HEK293T (cell line): ENCODE results near the gene COG4.

ENCODE experiments used
- CTCF ChIA-PET: fragments of 350-600 bp; formaldehyde crosslinking; extraction: SDS; loops from one replicate; lab custom pipeline; 2021; ENCODE audit warnings: antibody characterized with exemption, inconsistent platforms; lab: Yijun Ruan, JAX
- POLR2A ChIA-PET: fragments of 350-600 bp; formaldehyde crosslinking; extraction: SDS; loops from one replicate; lab custom pipeline; 2020; ENCODE audit warnings: antibody characterized with exemption, inconsistent platforms; lab: Yijun Ruan, JAX
- DNase-seq: peaks from one replicate; pipeline ENCODE4 v3.0.0; 2012; ENCODE audit warnings: mixed read lengths; ENCODE audit errors: extremely low spot score
- ARNT ChIP-seq: fragments of 450-650 bp; IDR thresholded peaks from 2 replicates; pipeline ENCODE4 v1.6.1; 2017; ENCODE audit warnings: mild to moderate bottlenecking
- BHLHE40 ChIP-seq: fragments of 450-650 bp; IDR thresholded peaks from 2 replicates; pipeline ENCODE4 v1.6.1; 2016; ENCODE audit warnings: mild to moderate bottlenecking, moderate library complexity, borderline replicate concordance
- CTBP1 ChIP-seq: fragments of 450-650 bp; IDR thresholded peaks from 2 replicates; pipeline ENCODE4 v1.6.1; 2016; ENCODE audit warnings: borderline replicate concordance
- ELF4 ChIP-seq: fragments of 450-650 bp; IDR thresholded peaks from 2 replicates; pipeline ENCODE4 v1.6.1; 2017; ENCODE audit warnings: antibody characterized with exemption
- FOXA1 ChIP-seq: fragments of 450-650 bp; IDR thresholded peaks from 2 replicates; pipeline ENCODE4 v1.6.1; 2016; ENCODE audit warnings: mild to moderate bottlenecking
- FOXK2 ChIP-seq: fragments of 450-650 bp; IDR thresholded peaks from 2 replicates; pipeline ENCODE4 v1.6.1; 2016; ENCODE audit warnings: mild to moderate bottlenecking
- FOXM1 ChIP-seq: fragments of 450-650 bp; IDR thresholded peaks from 2 replicates; pipeline ENCODE4 v1.6.1; 2017; ENCODE audit warnings: mild to moderate bottlenecking, borderline replicate concordance
- HDGF ChIP-seq: fragments of 450-650 bp; IDR thresholded peaks from 2 replicates; pipeline ENCODE4 v1.6.1; 2017; ENCODE audit warnings: antibody characterized with exemption, borderline replicate concordance
- L3MBTL2 ChIP-seq: fragments of 450-650 bp; conservative IDR thresholded peaks from 2 replicates; pipeline ENCODE4 v1.6.1; 2016; ENCODE audit warnings: mild to moderate bottlenecking
- LEF1 ChIP-seq: fragments of 450-650 bp; IDR thresholded peaks from 2 replicates; pipeline ENCODE4 v1.6.1; 2017; ENCODE audit warnings: mild to moderate bottlenecking, borderline replicate concordance
- NFRKB ChIP-seq: fragments of 450-650 bp; IDR thresholded peaks from 2 replicates; pipeline ENCODE4 v1.6.1; 2016; ENCODE audit warnings: mild to moderate bottlenecking, moderate library complexity
- PKNOX1 ChIP-seq: fragments of 450-650 bp; IDR thresholded peaks from 2 replicates; pipeline ENCODE4 v1.6.1; 2016
- SP1 ChIP-seq: fragments of 450-650 bp; IDR thresholded peaks from 2 replicates; pipeline ENCODE4 v1.6.1; 2017
- SUZ12 ChIP-seq: fragments of 450-650 bp; IDR thresholded peaks from 2 replicates; pipeline ENCODE4 v1.6.1; 2016; ENCODE audit warnings: mild to moderate bottlenecking
- TARDBP ChIP-seq: fragments of 450-650 bp; IDR thresholded peaks from 2 replicates; pipeline ENCODE4 v1.6.1; 2016
- ZNF384 ChIP-seq: fragments of 450-650 bp; IDR thresholded peaks from 2 replicates; pipeline ENCODE4 v1.6.1; 2016

The COG4 gene

GRCh38 chr16:70448075-70448474 is 75.3 kb downstream of the COG4 start:
- no peak for DNase-seq
- TF ChIP-seq FOXA1 (no peak), SP1 (no peak), L3MBTL2 (no peak), SUZ12 (no peak), FOXM1 (no peak), NFRKB (no peak), HDGF (no peak), ZNF384 (no peak), LEF1 (no peak), PKNOX1 (no peak), BHLHE40 (no peak), CTBP1 (no peak), TARDBP (no peak), FOXK2 (no peak), ELF4 (no peak)
- ChIA-PET CTCF (no interaction called here), POLR2A (no interaction called here)

GRCh38 chr16:70444249-70445063 is 78.9 kb downstream of the COG4 start:
- ChIA-PET POLR2A (no interaction called here), CTCF (no interaction called here)
- TF ChIP-seq ELF4 (no peak), L3MBTL2 (no peak), ZNF384 (no peak), NFRKB (no peak), FOXM1 (no peak), ARNT (no peak), PKNOX1 (no peak), HDGF (no peak), FOXK2 (no peak), SUZ12 (no peak)
- no peak for DNase-seq

GRCh38 chr16:70442344-70442743 is 81.0 kb downstream of the COG4 start:
- CTCF ChIA-PET: no interaction called here
- TF ChIP-seq BHLHE40 (no peak), NFRKB (no peak), ELF4 (no peak), FOXA1 (no peak), ZNF384 (no peak), HDGF (no peak), FOXK2 (no peak), ARNT (no peak), CTBP1 (no peak), SP1 (no peak)
- no peak for DNase-seq
- POLR2A ChIA-PET: interaction anchor here (1.5 kb wide), 1 partner anchor 12 kb away, joined by 7 read pairs; the partner anchor contains the start of gene FCSK

GRCh38 chr16:70441406-70441990 is 81.9 kb downstream of the COG4 start:
- DNase-seq: no peak
- ChIA-PET POLR2A (interaction anchor here (1.6 kb wide), 1 partner anchor 12 kb away, joined by 5 read pairs; no protein-coding TSS in a partner anchor), CTCF (no interaction called here)
- TF ChIP-seq ARNT (no peak), CTBP1 (no peak), SP1 (no peak), ZNF384 (no peak), TARDBP (no peak), NFRKB (no peak)

- ChIA-PET POLR2A (interaction anchor here (0.9 to 3.5 kb wide), 6 partner anchors 10 to 60 kb away, joined by 3 to 27 read pairs (median 6); partner anchors contain the start of gene FCSK), CTCF (no interaction called here)
- TF ChIP-seq TARDBP (no peak), SP1 (no peak), NFRKB (no peak), ELF4 (no peak), ZNF384 (no peak), L3MBTL2 (no peak), HDGF (no peak)
- DNase-seq: no peak
Observed at GRCh38 chr16:70440009-70440692, 83.2 kb downstream of the COG4 start.
